Activated T-helper 1 cell treated with anti-CD3 and anti-CD28 coated beads, Interleukin-12 subunit alpha, Interleukin-12 subunit beta, Interleukin-2, Interleukin-4 antibody, amounts not matched to agents 30 ng/mL and 10 ng/mL and 1 ng/mL, durations not matched to agents 14 hours and 24 hours and 36 hours (primary cell): ENCODE measurements around the gene TRUB2. TPM values are rescaled to one million over a fixed set of nuclear protein-coding genes. Genes with fewer than 3 reads are reported as not detected.

ENCODE experiments used
- DNase-seq: peaks from one replicate; pipeline ENCODE4 v3.0.0; 2021; ENCODE audit warnings: low spot score
- H3K27ac Mint-ChIP-seq: one replicate; pipeline ENCODE4 v1.8.0; 2021; ENCODE audit warnings: mild to moderate bottlenecking, mixed read lengths
- H3K27me3 Mint-ChIP-seq: one replicate; pipeline ENCODE4 v1.8.0; 2022; ENCODE audit warnings: mild to moderate bottlenecking, moderate library complexity, mixed read lengths; ENCODE audit not compliant: insufficient read depth
- H3K36me3 Mint-ChIP-seq: one replicate; pipeline ENCODE4 v1.8.0; 2021; ENCODE audit warnings: low read depth, mixed read lengths
- H3K4me1 Mint-ChIP-seq: one replicate; pipeline ENCODE4 v1.8.0; 2021; ENCODE audit warnings: low read depth, mixed read lengths
- H3K4me3 Mint-ChIP-seq: one replicate; pipeline ENCODE4 v1.8.0; 2021; ENCODE audit warnings: mild to moderate bottlenecking, moderate library complexity, mixed read lengths
- H3K9me3 Mint-ChIP-seq: one replicate; pipeline ENCODE4 v1.8.0; 2021; ENCODE audit warnings: mixed read lengths
- intact Hi-C: fragments of 100-400 bp; cut with micrococcal nuclease; formaldehyde crosslinking; loops from one replicate; pipeline ENCODE4 v1.15.1; 2024
- total RNA-seq: library from RNA; stranded (reverse); gene quantifications from 2 replicates; pipeline ENCODE4 v1.2.3, GENCODE V29; 2022

Gene TRUB2
- total RNA-seq, 1 donor from 2014 or later, result 41.8 TPM

- peaks cover 14% of the 10 kb centered on the region for H3K36me3 Mint-ChIP-seq
- H3K4me1 Mint-ChIP-seq, result peaks cover 27% of the 10 kb centered on the region
- H3K27ac Mint-ChIP-seq, result no peak overlapping the region
- no peaks in the 10 kb centered on the region for H3K27me3 Mint-ChIP-seq
- intact Hi-C loops, result no loop called here
- no peak for DNase-seq
- H3K4me3 Mint-ChIP-seq, result no peak overlapping the region
- H3K9me3 Mint-ChIP-seq, result no peaks in the 10 kb centered on the region
Observed at GRCh38 chr9:128271112-128271511, 51.1 kb downstream of the TRUB2 start.

- Mint-ChIP-seq H3K4me3 (no peak overlapping the region), H3K36me3 (peaks cover 22% of the 10 kb centered on the region), H3K9me3 (no peaks in the 10 kb centered on the region), H3K4me1 (no peaks in the 10 kb centered on the region), H3K27ac (no peak overlapping the region), H3K27me3 (no peaks in the 10 kb centered on the region)
- intact Hi-C loops, result no loop called here
- DNase-seq, result no peak
Observed at GRCh38 chr9:128266868-128267590, 55.2 kb downstream of the TRUB2 start.

GRCh38 chr9:128265348-128265847 lies 56.8 kb downstream of the TRUB2 start:
- no peaks in the 10 kb centered on the region for H3K9me3 Mint-ChIP-seq
- peaks cover 29% of the 10 kb centered on the region for H3K36me3 Mint-ChIP-seq
- no peak overlapping the region for H3K4me3 Mint-ChIP-seq
- intact Hi-C loops, result no loop called here
- no peak overlapping the region for H3K27ac Mint-ChIP-seq
- H3K27me3 Mint-ChIP-seq, result no peaks in the 10 kb centered on the region
- no peaks in the 10 kb centered on the region for H3K4me1 Mint-ChIP-seq
- no peak for DNase-seq

- H3K36me3 Mint-ChIP-seq, result peaks cover 29% of the 10 kb centered on the region
- no peaks in the 10 kb centered on the region for H3K27me3 Mint-ChIP-seq
- DNase-seq, result no peak
- intact Hi-C loops, result no loop called here
- H3K4me3 Mint-ChIP-seq, result no peak overlapping the region
- H3K27ac Mint-ChIP-seq, result no peak overlapping the region
- no peaks in the 10 kb centered on the region for H3K4me1 Mint-ChIP-seq
- no peaks in the 10 kb centered on the region for H3K9me3 Mint-ChIP-seq
Observed at GRCh38 chr9:128262687-128263086, 59.6 kb downstream of the TRUB2 start.

GRCh38 chr9:128260340-128260739 lies 61.9 kb downstream of the TRUB2 start:
- Mint-ChIP-seq H3K27me3 (no peaks in the 10 kb centered on the region), H3K9me3 (no peaks in the 10 kb centered on the region), H3K27ac (no peak overlapping the region), H3K36me3 (peaks cover 28% of the 10 kb centered on the region), H3K4me3 (no peak overlapping the region), H3K4me1 (no peaks in the 10 kb centered on the region)
- no peak for DNase-seq
- intact Hi-C loops, result no loop called here

GRCh38 chr9:128259156-128259555 lies 63.1 kb downstream of the TRUB2 start:
- DNase-seq, result no peak
- no peaks in the 10 kb centered on the region for H3K27me3 Mint-ChIP-seq
- H3K27ac Mint-ChIP-seq, result no peak overlapping the region
- peaks cover 24% of the 10 kb centered on the region for H3K36me3 Mint-ChIP-seq
- intact Hi-C loops, result no loop called here
- H3K4me3 Mint-ChIP-seq, result no peak overlapping the region
- no peaks in the 10 kb centered on the region for H3K4me1 Mint-ChIP-seq
- H3K9me3 Mint-ChIP-seq, result no peaks in the 10 kb centered on the region

GRCh38 chr9:128258326-128258725 lies 63.9 kb downstream of the TRUB2 start:
- H3K9me3 Mint-ChIP-seq, result no peaks in the 10 kb centered on the region
- peaks cover 24% of the 10 kb centered on the region for H3K36me3 Mint-ChIP-seq
- H3K27ac Mint-ChIP-seq, result no peak overlapping the region
- H3K4me3 Mint-ChIP-seq, result no peak overlapping the region
- intact Hi-C loops, result no loop called here
- DNase-seq, result no peak
- no peaks in the 10 kb centered on the region for H3K27me3 Mint-ChIP-seq
- H3K4me1 Mint-ChIP-seq, result no peaks in the 10 kb centered on the region

GRCh38 chr9:128257907-128258306 lies 64.3 kb downstream of the TRUB2 start:
- no peak for DNase-seq
- Mint-ChIP-seq H3K27me3 (peaks cover 1% of the 10 kb centered on the region), H3K4me3 (no peak overlapping the region), H3K27ac (no peak overlapping the region), H3K4me1 (no peaks in the 10 kb centered on the region), H3K36me3 (peaks cover 22% of the 10 kb centered on the region), H3K9me3 (no peaks in the 10 kb centered on the region)
- intact Hi-C loops, result no loop called here

GRCh38 chr9:128257086-128257825 lies 65.0 kb downstream of the TRUB2 start:
- intact Hi-C loops, result no loop called here
- Mint-ChIP-seq H3K4me3 (no peak overlapping the region), H3K27ac (no peak overlapping the region), H3K36me3 (peaks cover 17% of the 10 kb centered on the region), H3K9me3 (no peaks in the 10 kb centered on the region), H3K4me1 (no peaks in the 10 kb centered on the region), H3K27me3 (peaks cover 3% of the 10 kb centered on the region)
- DNase-seq, result no peak

Other genes with a start within 250 kb of the TRUB2 start
- 87.7 and 89.2 TPM in 2 replicates for gene PTGES2, start 194.7 kb downstream of the TRUB2 start, total RNA-seq
- not detected in 2 replicates for gene LCN2, start 173.0 kb downstream of the TRUB2 start, total RNA-seq
- 97.3 and 106 TPM in 2 replicates for gene BBLN, start 162.2 kb downstream of the TRUB2 start, total RNA-seq
- gene CIZ1, start 130.9 kb downstream of the TRUB2 start, total RNA-seq, result 154 and 158 TPM in 2 replicates
- 1.4 and 1.8 TPM in 2 replicates for gene DNM1, start 119.1 kb downstream of the TRUB2 start, total RNA-seq
- gene GOLGA2, start 46.4 kb downstream of the TRUB2 start, total RNA-seq, result 52.3 and 53.0 TPM in 2 replicates
- 10.4 and 13.3 TPM in 2 replicates for gene SWI5, start 46.2 kb downstream of the TRUB2 start, total RNA-seq
- gene COQ4, start 392 bp upstream of the TRUB2 start, total RNA-seq, result 59.0 and 59.5 TPM in 2 replicates
- gene SLC27A4, start 18.1 kb upstream of the TRUB2 start, total RNA-seq, result 41.8 and 43.2 TPM in 2 replicates
- 81.6 and 82.6 TPM in 2 replicates for gene URM1, start 48.9 kb upstream of the TRUB2 start, total RNA-seq
- 0.86 and 1.6 TPM in 2 replicates for gene CERCAM, start 98.4 kb upstream of the TRUB2 start, total RNA-seq
- gene ODF2, start 133.6 kb upstream of the TRUB2 start, total RNA-seq, result 55.6 and 57.6 TPM in 2 replicates
- gene GLE1, start 182.3 kb upstream of the TRUB2 start, total RNA-seq, result 51.4 and 52.0 TPM in 2 replicates
- gene SPTAN1, start 230.1 kb upstream of the TRUB2 start, total RNA-seq, result 298 and 304 TPM in 2 replicates